Measurements from ENCODE around the gene CACNG4.

CACNG4 gene

DNA sequence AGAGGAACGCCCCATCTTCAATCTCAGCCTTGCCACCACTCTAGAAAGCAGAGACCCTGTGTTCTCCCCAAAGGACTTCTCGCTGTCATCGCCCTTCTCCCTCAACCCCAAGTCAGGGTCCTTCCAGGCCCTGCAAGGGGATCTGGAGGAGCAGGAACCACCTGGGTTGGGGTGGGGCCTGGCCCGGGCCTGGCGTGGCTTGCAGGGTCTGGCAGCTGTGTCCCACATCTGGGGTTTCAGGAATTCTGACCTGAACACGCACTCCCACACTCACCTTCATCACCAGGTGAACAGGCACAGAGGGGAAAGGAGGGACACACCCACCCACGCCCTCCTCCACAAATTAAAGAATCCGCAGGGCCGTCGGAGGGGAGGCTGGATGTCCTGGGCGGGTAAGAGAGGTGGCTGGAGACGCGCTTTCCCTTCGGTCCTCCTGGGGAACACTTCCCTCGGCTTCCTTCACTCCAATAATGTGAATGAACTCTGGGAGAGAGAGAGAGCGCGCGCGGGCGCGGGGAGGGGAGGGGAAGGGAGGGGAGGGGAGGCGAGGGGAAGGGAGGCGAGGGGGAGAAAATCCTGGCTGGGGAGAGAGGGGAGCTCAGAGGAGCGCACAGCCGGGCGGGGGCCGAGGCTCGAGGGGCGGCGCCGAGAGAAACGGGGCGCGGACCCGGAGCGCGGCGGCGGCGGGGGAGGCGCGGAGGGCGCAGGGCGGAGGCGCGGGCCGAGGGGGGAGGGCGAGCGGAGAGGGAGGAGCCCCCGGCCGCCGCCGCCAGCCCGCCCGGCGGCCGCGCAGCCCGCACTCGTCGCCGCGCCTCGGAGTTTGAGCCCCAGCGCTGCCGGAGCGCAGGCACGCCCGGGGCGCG is at the start of gene CACNG4:
Gene CACNG4, plus strand, starts transcription at position 799 of the 863 bp plus-strand sequence. CDS start 205 bp downstream, outside the sequence.
- DNase-seq = peak; percentile 25

DNA sequence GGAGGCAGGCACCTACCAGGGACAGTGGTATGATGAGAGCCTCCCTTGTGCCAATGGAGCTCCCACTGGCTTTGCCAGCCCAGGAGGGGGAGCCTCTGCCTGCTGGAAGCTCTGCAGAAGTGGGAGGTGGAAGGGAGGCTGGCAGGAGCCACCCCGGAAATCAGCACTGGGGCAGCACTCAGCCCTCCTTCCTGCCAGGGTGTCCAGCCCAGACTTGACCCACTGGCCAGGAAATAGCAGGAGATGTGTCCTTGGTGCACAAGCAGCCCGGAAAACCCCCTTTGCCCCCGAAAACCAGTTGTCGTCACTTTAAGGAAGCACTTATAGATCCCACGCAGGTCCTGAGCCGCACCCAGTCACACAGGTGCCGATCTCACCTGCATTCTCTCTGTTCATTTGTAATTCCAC is 49.3 kb upstream of the CACNG4 start:
- no peak for DNase-seq

DNA sequence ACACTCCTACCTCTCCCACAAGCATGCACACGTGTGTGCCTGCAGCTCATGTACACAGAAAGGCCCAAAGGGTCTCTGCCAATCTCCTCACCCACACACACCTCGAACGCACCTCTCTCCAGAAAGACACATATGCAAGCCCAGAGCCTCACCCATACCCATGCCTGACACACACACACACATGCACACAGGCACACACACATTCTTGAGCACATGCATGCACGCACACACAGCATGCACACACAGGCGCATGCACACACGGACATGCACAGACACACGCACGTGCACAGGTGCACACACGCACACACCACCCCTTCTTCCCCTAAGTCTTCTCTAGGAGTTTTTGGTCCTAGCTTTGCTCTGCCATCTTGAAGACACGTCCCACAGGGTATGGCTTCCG is 48.7 kb upstream of the CACNG4 start:
- DNase-seq = no peak

- DNase-seq = no peak
Measured at GRCh38 chr17:66916946-66917345, 47.6 kb upstream of the CACNG4 start.

DNA sequence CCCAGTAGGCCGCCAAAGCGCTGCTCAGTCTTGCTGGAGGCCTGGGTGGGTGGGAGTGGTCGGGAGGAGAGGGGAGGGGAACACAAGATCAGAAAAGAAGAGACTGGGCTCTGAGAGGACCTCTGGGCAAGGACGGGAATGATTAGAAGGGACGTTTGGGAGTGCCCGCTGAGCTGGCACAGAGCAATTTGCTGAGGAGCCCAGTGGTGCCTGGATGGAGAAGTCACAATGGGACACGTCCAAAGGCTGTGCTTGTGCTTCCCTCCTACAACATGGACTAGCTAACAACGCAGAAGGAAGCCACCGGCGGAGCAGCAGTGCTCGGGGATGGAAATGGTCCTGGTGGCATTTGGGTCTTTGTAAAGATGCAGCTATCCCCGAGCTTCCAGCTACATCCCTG is 45.6 kb upstream of the CACNG4 start:
- no peak for DNase-seq

- no peak for DNase-seq
Measured at GRCh38 chr17:66920435-66920834, 44.1 kb upstream of the CACNG4 start.

- DNase-seq = no peak
Measured at GRCh38 chr17:66920950-66921349, 43.6 kb upstream of the CACNG4 start.

DNA sequence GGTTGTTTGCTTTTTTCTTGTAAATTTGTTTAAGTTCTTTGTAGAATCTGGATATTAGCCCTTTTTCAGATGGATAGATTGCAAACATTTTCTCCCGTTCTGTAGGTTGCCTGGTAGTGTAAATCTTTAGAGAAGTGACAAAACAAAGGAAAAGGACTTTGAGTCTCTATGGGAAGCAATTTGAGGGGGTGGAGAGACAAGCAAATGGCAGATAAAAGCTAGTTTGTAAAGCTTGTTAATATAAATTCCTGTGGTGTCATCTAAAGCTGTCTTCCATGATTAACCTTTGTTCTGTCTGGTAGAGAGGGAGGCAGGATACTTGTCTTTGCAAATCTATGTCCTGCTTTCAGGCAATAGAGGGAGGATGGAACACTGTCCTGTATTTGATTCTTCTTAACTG is 40.6 kb upstream of the CACNG4 start:
- no peak for DNase-seq

DNA sequence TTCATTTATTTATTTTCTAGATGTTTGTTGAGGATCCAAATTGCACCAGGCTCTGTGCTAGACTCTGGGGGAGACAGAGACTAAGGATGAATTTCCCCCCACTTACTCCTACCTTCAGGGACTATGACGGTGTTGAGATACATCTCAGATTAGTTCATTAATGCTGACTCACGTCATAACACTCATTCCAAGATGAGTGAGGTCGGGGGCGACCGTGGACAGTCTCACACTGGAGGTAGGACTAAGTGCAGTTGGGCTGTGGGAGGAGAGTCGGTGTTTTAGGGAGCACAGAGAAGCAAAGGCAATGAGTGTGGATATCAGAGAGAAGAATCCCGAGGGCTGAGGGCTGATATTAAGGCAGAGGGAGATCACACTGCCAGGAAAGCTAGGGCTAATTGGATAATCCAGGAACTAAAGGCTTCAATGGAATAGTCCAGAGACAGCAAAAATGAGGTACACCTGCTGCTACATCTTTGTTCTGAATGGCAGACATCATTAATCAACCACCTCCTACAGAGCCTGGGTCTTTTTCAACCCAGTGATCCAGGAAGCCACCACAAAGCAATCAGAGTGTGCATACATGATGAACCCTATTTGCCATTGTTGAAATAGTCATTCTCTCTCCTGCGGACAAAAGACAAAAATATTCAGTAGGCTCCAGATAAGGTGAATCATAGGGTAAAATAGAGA is 38.6 kb upstream of the CACNG4 start:
- no peak for DNase-seq

DNA sequence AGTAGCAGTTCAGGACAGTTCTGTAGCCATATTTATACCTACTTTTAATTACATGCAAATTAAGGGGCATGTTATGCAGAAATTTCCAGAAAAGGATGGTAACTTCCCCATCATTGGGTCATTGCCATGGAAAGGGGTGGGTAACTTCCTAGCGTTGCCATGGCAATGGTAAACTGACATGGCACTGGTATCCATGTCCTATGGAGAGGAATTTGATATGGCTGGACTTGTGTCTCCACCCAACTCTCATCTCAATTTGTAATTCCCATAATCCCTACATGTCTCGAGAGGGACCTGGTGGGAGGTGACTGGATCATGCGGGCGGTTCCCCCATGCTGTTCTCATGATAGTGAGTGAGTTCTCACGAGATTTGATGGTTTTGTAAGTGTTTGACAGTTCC is 35.6 kb upstream of the CACNG4 start:
- no peak for DNase-seq

GRCh38 chr17:66929591-66929990 is 34.9 kb upstream of the CACNG4 start:
- DNase-seq = no peak

DNA sequence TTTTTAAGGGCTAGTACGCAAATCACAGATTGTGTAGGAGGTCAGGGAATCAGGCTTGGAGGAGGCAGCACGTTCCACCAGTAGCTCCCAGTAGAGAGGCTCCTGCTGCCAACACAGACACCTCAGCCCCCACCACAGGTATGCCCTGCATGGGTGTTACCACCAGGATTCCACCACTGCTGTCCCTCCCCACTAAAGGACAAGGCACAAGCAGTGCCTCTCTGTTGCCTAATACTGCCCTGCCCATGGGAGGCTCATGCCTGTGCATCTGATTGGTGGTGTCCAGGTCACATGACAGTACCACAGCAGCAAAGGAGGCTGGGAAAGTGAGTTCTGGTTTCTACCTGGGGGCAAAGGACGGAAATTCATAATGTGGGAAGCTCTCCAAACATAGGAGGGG is 33.6 kb upstream of the CACNG4 start:
- no peak for DNase-seq

- no peak for DNase-seq
Measured at GRCh38 chr17:66932311-66932710, 32.2 kb upstream of the CACNG4 start.

DNA sequence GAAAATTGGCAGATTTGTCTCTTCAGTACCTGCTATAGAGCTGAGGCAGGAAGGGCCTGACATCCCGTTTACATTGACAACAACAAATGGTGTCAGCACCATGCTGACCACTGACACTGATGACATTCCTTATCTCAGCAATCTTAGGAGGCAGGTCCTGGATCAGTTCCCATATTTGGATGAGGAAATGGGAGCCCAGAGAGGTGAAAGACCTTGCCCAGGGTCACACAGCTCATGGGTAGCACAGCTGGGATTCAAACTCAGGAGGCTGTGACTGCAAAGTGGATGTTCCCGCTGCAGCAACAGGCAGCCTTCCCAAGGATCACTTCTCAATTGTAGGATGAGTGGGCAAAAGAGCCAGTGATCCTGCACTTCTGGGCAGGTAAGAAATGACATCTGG is 30.5 kb upstream of the CACNG4 start:
- no peak for DNase-seq

GRCh38 chr17:66935717-66936116 is 28.8 kb upstream of the CACNG4 start:
- no peak for DNase-seq

- no peak for DNase-seq
Measured at GRCh38 chr17:66938656-66939055, 25.9 kb upstream of the CACNG4 start.

GRCh38 chr17:66939461-66940114 is 24.9 kb upstream of the CACNG4 start:
- DNase-seq = no peak

DNA sequence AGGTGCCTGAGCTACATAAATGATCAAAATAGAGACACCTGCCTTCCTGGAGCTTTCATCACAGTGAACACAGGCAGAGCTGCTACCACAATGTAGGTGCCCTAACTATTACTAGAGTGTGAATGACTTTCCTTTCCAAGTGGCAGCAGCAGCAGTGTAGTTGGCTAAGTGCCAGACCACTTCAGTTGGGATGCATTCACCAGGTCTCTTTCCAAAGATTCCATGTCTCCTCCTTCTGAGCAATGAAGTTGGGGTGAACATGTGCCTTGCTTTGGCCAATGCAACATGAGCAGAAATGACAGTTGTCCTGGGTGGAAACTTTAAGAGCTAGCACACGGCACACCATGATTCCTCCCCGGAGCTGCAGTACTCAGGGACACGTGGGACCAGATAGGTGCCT is 23.3 kb upstream of the CACNG4 start:
- DNase-seq = no peak

GRCh38 chr17:66941773-66942450 is 22.6 kb upstream of the CACNG4 start:
- no peak for DNase-seq

DNA sequence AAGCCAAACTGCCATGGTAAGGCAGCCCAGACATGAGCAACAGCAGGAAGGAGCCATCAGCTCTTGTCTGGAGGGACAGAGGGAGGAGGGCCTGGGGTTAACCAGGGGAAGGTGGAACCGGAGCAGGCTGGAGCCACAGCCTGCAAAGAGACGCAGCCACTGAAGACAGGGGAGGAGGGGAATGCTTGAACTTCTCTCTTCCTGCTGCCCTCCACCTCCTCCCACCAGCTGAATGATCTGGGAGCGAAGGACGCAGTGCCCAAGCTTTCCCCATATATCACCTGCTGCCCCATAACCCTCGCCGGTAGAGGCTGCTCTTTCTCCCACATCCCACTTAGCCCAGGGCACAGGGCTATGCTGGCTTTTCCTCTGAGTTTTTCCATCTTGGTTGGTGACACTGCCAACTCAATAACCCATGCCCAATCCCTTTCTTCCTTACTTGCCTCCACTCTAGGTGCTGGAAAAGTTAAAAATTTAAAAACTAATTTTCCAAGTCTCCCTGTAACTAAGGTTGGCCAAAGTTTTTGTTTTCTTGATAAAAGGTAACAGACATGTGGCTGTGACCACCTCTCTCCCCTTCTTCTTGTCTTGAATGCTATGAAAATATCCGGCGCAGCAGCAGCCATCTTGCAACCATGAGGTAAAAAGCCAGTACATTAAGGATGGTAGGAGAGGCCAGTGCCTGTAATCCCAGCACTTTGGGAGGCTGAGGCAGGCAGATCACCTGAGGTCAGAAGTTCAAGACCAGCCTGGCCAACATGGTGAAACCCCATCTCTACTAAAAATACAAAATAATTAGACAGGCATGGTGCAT is 21.8 kb upstream of the CACNG4 start:
- no peak for DNase-seq

DNA sequence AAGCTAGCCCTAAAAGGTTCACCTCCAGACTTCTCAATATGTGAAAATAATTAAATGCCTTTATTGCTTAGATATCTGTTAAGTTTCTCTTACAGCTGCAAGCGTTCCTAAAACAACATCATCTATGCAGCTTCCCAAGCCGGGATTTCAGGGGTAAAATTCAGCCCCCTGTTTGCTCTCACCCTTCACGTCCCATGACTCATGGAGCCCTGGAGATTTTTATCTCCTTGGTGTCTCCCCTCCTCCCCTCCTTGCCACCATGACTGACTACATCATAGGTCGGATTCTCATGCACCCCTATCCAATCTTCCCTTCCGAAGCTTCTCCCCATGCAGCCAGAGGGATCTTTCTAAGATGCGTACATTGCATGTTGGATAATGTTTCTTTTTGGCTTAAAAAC is 21.0 kb upstream of the CACNG4 start:
- DNase-seq = no peak

All from NCI-H2227 treated with DMSO at 0.1 percent for 48 hours (cell line).